Kidney tubule cell (primary cell): ENCODE measurements around the gene PARVG.

Experiments used
- DNase-seq: peaks from one replicate; pipeline ENCODE4 v3.0.0-alpha.2; 2018; ENCODE audit warnings: low spot score

Gene PARVG

DNA sequence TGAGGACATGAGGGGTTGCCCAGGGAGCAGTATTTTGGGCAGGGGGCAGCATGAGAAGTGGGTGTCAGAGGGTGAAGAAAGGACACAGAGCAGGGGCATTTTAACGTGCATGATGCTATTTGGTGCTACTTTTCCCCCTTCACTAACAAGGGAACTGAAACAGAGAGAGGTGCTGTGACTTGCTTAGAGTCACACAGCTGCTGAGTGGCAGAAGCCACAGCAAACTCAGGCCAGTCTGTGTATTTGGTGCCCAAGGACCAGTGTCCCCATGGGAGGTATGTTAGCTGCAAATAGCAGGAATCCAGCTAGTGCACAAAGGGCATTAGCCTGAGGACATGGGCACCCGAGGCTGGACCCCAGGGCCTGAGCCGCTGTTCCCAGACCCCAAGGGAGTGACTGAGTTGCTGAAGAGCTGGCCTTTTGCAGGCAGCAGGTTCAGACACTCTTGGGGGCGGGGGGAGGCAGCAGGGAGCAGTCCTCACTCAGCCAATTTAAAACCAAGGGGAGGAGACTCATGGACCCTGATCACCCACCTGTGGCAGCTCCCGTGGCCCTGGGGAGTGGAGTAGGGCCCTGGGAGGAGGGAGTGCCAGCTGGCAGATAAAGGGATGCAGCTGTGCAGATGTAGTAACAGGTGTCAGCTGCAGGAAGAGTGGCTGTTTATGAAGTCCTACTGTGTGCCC, 14.6 kb downstream of the PARVG start:
- no peak for DNase-seq

DNA sequence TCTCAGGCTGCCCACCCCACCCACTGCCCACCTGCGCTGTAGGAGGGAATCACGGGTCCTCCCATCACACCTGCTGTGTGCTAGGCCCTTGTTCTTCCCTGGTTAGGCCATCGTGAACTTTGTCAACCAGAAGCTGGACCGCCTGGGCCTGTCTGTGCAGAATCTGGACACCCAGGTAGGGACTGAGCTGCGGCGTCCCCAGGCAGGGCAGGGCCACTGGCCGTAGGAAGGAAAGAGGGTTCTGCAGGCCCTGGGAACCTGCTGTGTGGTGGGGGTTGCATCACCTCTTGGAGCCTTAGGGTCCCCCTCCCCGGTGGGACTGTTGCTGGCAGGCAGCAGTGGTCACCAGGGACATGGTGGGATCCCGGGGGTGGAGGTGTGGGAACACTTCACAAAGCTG, 15.5 kb downstream of the PARVG start:
- DNase-seq, result no peak

DNA sequence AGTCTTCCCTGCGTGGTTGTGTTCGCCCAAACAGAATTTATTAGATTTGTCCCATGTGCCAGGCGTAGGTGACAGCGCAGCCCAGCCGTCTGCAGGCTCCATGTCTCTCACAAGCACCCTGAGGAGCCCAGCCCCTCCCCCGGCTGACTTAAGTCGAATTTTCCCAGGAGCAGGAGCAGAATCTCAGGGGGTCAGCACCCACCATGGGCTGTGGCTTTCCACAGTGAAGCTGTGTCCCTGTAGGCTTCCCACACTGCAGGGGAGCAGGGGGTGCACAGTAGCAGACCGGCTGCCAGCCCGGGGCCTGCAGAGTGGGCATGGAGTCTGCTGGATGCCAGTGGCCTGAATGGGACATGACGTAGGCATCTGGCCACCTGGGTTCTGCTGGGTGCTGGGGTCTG, 16.0 kb downstream of the PARVG start:
- no peak for DNase-seq

DNA sequence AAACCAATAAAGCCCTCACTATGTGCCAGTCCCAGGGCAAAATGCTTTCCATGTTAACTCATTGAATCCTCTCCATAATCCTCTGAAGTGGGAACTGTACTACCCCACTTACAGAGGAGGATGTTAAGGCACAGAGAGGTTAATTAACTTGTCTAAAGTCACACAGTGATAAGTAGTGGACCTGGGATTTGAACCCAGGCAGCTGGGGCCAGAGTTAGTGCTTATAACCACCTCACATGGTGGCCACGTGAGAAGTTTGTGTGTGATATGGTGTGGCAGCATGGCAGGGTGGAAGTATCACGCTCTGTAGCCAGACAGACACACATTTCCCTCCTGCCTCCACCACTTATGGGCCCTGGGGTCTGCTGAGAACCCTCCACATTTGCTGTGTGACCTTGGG, 16.5 kb downstream of the PARVG start:
- no peak for DNase-seq

DNA sequence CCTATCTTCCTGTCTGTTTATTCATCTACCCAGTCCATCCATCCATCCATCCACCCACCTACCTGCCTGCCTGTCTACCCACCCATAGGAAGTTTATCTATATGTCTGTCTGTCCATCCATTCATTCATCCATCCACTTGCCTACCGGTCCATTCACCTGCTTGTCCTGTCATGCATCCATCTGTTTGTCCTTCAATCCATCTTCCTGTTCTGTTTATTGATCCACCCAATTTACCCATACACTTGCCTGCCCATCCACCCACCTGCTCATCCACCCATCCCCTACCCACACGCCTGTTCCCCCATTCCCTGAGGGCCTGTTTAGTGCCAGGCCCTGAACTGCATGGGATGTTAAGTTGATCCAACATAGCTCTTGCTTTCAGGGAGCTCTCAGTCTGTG, 18.4 kb downstream of the PARVG start:
- DNase-seq, result no peak

DNA sequence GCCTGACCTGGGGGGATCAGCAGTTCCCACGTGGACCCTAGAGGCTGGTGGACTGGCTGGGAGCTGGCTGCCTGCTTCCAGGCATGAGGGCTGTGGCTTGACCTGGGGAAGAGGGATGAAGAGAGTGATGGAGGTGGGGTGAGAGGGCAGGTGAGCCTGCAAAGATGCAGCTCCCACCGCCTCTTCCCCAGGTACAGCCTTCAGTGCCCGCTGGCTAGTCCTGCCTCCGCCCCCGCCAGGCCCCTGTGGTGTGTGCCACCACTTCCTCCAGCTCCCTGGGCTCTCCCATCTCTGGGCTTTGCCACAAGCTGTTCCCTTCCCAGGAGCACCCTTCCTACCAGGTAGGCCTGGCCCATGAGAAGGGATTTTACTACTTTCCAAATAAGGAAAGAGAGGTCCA, 19.1 kb downstream of the PARVG start:
- DNase-seq, result no peak

DNA sequence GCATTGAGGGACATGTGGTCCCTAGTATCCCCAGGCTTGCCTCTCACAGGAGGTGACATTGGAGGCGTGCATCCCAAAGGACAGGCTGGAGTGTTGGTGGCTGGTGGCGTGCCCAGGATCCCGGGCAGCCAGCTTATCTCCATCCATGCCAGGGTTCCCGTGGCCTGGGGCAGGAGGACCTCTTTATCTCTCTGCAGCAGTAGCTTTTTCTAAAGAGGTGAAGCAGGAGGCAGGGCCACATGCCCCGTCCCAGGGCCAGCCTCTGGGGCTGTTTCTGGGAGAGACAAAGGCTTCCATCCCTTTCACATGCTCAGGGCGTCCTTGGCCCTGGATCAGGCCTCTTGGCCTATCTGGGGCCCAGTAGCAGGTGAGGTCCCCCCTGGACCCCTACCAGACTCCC, 19.7 kb downstream of the PARVG start:
- no peak for DNase-seq

DNA sequence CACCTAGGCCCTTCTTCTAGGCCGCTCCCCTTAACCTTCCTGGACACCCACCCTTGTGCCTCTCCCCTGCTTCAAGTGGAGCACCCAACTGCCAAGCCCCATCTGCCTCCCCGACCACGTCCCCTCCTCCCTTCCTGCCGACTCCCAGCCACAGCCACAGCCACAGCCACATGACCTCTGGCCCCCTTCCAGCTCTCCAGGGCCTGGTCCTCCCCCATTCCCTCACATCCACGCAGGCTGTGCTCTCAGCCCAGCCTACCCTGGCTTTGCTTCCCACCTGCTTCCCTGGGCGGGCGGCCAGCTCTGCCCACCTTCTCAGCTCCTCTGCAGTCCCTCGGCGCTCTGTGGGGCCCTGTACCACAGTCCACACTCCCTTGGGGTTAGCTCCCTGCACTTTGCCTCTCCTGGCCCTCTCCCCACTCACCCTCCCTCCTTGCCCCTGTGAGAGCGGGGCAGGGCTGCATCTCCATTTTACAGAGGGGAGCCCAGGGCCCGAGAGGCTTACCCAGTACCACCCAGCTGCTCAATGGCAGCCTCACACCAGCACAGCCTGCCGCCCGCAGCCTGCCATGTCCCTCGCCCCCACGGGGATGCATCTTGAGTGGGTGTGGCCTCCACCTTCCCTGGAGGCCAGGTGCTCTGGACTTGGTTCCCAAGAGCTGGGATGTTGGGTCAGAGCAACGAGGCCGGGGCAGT, 20.3 kb downstream of the PARVG start:
- DNase-seq, result no peak

DNA sequence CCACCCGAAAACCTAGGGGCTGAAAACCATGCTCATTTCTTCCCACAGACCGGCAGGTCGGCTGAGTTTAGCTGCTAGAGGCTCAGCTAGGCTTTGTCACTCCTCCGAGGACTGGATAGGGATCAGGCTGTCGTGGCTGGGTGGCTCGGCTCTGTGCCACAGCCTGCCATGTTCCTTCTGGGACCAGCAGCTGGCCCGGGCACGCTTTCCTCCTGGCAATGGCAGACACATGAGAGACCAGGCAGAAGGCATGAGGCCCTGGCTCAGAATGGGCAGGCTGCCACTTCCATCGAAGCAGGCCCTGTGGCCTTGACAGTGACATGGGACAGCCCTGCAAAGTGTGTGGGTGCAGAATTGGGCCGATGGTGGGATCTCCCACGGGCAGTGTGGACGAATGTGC, 20.9 kb downstream of the PARVG start:
- DNase-seq, result no peak

DNA sequence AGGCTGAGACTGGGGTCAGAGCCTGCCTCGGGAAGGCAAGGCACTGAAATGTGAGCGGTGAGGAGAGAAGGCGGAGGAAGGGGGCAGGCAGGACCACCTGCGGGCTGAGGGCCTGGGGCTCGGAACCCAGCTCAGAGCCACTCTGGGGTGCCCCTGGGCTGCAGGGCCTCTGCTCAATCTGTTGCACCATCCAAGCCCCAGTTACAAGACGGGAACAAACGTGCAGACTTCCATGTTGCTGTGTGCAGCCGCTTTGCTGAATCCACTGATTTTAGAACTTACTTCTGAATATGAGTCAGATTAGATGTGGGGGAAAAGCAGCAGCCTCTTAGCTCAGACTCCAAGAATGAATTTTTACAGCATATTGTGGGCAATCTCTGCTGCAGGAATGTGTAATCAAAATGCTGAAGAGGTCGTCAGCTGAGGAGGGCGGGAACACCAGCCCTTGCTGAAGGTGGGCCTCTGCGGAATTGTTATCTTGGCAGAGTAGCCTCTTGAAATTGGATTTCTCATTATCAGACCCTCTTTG, 21.6 kb downstream of the PARVG start:
- no peak for DNase-seq

DNA sequence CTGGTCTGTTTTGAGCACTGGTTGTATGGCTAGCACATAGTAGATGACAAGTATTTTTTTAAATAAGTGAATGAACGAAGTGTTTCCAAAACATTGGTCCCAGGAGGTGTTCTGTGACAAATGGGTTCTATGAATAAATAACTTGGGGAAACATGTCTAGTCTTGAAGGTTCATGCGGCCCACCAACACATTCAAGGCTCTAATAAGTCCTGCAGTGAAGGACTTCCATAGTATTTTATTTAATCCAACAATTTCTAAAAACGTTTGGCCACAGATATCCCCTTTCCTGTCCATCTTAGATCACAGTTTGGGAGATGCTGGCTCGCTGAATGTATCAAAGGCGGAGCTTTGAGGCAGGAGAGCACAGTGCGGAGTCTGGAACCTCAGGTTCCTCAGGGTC, 22.5 kb downstream of the PARVG start:
- no peak for DNase-seq

DNA sequence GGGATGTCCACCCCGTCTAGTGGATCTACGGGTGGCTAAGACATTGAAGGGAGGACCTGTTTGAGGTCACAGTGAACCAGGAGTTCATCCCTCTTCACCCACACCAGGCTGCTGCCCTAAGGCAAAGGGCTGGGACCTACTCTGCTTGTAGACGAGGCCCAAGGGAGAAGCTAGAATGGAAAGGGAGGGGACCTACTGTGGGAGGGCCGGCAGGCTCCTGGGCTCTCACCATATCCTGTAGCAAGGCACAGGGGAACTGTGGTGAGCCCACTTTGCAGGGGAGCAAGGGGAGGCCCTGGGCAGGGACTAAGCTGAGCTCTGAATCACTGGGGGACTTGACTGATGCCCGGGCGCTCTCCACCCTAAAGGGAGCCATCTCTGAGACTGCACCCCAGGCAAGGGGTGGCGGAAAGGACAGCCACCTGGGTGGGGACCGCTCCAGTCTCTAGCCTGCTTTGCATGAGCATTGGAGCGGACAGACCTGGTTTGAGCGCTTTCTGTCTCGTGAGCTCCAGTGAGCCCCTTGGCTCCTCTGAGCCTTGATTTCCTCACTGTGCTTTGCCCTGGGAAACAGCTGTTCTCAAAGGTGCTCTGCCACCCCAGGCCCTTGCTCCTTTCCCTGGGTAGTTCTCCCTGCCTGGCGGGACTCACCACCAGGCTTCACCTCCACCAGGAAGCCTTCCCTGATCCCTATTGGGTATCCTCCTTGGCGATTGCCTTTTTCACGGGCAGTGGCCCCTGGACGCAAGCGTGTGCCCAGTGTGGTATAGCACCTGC, 24.2 kb downstream of the PARVG start:
- DNase-seq, result no peak

DNA sequence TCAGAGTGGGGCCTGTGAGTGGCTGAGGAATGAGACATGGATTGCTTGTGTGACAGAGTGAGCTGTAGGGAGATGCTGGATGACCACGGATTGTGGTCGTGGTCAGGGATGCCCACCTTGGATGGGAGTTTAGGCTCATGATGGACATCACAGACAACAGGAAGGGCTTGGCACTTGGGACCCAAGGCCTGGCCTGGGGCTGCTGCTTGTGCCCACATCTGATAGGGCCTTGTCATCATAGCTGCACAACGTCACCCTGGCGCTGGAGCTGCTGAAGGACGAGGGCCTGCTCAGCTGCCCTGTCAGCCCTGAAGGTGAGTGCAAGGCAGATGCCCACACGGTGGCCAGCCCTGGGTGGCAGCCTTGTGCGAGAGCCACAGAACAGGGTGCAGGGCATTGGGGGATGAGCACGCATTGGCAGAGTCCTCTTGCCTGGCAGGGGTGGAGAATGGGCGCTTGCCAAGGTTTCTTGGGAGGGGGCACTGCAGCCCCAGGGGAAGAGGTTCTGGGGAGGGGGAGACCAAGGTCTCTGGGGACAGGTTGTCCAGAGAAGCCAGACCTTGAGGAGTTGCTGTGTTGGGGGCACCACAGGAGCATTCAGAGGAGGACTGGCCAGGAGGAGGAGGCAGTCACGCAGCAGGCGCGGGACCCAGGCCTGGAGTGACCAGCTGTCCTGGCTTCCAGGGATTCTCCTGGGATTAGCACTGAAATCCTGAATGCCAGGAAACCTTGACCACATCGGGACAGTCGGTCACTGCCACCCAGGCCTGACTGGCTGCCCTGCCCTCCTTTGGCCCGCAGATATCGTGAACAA, 25.0 kb downstream of the PARVG start:
- DNase-seq, result no peak

DNA sequence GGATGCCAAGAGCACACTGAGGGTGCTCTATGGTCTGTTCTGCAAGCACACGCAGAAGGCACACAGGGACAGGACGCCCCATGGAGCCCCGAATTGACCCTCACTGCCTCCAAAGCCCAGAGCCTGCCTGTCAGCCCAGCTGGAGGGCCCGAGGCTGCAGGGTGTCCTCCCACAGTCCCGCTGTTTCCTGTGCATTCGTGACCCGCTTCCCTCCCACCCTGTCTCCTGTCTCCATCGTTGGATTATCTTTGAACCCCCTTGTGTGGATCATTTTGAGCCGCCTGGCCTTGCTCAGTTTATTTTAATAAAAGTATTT, 25.6 kb downstream of the PARVG start:
- no peak for DNase-seq

DNA sequence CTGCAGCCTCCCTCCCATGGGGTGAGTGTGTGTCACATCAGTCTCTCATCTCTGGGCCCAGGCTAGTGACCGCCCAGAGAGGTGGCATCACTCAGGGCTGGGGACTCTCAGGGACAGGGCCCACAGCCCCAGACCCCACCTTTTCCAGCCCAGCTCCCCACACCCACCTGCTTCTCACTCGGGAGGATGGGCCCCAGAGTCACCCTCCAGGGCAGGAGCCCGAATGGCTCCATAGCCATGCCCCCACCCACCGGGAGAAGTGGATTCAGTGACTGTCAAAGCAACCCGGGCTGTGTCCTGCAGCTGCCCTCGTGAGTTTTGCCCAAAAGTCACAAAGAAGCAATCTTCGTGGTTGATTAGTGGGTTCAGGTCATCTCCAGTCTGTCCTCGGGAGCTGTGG, 26.0 kb downstream of the PARVG start:
- DNase-seq, result no peak

DNA sequence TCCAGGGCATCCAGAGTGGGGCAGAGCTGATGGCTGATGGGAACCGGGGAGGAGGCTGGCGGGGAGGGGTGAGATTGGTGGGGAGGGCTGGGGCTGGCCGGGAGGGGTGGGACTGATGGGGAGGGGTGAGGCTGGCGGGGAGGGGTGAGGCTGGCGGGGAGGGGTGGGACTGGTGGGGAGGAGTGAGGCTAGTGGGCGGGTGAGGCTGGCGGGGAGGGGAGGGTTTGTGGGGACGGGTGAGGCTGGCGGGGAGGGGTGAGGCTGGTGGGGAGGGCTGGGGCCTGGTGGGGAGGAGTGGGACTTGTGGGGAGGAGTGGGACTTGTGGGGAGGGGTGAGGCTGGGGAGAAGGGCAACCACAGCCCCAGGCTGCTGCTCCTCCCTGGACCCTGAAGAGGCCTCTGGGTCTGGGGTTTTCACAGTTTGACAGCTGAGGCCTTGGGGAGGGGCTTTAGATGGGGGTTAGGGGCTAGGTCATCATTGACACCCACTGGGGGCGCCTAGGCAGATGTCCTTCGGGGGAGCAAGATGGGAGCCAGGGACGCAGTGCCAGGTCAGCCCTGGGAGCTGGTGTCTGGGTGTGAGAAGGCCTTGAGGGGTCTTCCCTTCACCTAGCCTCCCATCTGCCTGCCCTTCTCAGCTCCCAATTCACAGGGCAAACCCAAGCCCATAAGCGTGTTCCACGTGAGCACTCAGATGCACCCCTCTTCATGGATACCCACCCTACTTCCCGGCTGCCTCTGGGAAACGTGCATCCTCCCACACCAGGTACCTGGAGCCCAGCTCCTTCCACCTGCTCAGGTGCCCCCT, 26.7 kb downstream of the PARVG start:
- no peak for DNase-seq

DNA sequence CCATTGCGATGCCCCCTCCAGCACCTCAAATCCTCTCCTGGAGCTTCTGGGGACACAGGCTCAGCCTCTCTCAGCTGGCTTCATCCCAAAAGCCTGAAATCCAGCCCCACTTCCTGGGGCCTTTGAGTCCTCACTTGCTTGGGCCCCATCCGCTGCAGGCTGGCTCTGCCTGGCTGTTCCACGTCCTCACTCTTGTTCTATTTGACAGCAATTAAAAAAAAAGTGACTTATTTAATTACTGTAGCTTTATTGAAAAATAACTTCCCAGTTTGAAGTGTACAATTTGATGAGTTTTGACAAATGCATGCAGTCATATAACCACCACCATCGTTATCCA, 27.2 kb downstream of the PARVG start:
- no peak for DNase-seq

DNA sequence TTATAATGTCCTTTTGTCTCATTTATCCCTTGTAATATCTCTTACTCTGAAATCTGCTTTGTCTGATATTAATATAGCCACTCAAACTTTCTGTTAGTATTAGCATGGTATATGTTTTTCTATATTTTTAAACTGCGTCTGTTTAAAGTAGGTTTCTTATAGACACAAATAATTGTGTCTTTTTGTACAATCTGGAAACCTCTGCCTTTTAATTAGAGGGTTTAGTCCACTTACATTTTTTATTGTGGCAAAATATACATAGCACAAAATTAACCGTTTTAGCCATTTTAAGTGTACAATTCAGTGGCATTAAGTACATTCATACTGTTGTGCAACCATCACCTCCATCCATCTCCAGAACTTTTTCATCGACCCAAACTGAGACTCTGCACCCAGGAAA, 28.6 kb downstream of the PARVG start:
- DNase-seq, result no peak

DNA sequence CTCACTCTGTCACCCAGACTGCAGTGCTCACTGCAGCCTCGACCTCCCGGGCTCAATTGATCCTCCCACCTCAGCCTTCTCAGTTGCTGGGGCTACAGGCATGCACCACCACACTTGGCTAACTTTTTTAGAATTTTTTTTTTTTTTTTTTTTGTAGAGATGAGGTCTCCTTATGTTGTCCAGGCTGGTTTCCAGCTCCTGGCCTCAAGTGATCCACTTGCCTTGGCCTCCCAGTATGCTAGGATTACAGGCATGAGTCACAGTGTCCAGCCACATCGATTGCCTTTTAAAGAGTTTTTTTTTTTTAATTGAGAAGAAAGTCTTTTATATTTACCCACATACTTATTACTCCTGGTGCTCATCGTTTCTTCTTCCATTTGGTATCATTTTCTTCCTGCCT, 30.0 kb downstream of the PARVG start:
- no peak for DNase-seq

DNA sequence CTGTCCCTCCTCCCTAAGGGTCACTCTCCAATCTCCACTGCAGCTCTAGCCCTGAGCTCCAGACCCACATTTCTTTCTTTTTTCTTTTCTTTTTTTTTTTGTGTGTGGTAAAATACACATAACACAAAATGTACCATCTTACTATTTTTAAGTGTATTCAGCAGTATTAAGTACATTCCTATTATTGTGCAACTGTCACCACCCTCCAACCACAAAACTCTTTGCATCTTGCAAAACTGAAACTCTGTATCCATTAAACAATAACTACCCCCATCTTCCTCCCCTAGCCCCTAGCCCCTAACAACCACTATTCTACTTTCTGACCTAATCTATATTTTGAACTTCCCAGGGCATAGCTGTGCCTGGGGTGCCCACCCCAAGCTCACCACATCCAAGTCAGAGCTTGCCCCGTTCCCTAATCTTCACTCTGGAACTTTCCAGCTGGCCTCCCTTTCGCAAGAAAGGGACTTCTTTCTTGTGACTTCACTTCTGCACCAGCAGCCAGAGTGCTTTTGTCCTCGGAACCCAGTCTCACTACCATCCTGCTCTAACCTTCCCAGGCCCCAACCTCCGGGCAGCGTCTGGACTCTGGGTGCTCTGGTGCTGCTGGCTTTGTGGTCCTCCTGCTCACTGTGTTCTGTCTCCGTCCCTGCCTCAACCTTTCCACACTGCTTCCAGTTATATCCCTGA, 30.7 kb downstream of the PARVG start:
- DNase-seq, result no peak
